IMR-90 (cell line): ENCODE data around the gene IRF4. TPM values are rescaled to one million over a fixed set of nuclear protein-coding genes. Genes with fewer than 3 reads are reported as not detected.
A peak's percentile ranks its signal among the peaks of the same experiment; 100 is the strongest.

Experiments used
- ATAC-seq: fragments of 200-7000 bp; cut with Tn5 transposase; 2 replicates; pipeline ENCODE4 v1.9.1; 2020; ENCODE audit warnings: low read depth, mild to moderate bottlenecking, moderate library complexity
- BruUV-seq: library from RNA; stranded (reverse); fragments of 400-500 nt; replicated peaks from 2 replicates; lab custom pipeline; 2021; lab: Mats Ljungman, UMichigan
- CTCF ChIA-PET: fragments of 300-600 bp; formaldehyde crosslinking; extraction: SDS; loops from one replicate; lab custom pipeline; 2021; ENCODE audit warnings: antibody characterized with exemption; lab: Yijun Ruan, JAX
- POLR2A ChIA-PET: fragments of 300-600 bp; sonication (Branson Sonifier 250); formaldehyde crosslinking; loops from one replicate; lab custom pipeline; 2022; ENCODE audit warnings: antibody characterized with exemption; ENCODE audit not compliant: unreplicated experiment; lab: Charles Lee
- DNase-seq: peaks from one replicate; pipeline ENCODE4 v3.0.0; 2013
- H2AFZ ChIP-seq: replicated peaks from 2 replicates; pipeline ENCODE3; 2013; ENCODE audit warnings: low read length, mild to moderate bottlenecking; ENCODE audit not compliant: poor library complexity
- H2AK5ac ChIP-seq: 2 replicates; pipeline ENCODE4 v1.6.1; 2013; ENCODE audit warnings: low read depth, low read length, inconsistent platforms
- H2AK9ac ChIP-seq: replicated peaks from 2 replicates; pipeline ENCODE3; 2013; ENCODE audit warnings: mild to moderate bottlenecking, low read depth, low read length, moderate library complexity; ENCODE audit not compliant: poor library complexity
- H2BK120ac ChIP-seq: 2 replicates; pipeline ENCODE4 v1.6.1; 2013; ENCODE audit warnings: low read depth, low read length, inconsistent platforms
- H2BK15ac ChIP-seq: 3 replicates; pipeline ENCODE4 v1.6.1; 2013; ENCODE audit warnings: low read depth, low read length, inconsistent platforms
- H2BK20ac ChIP-seq: 2 replicates; pipeline ENCODE4 v1.6.1; 2013; ENCODE audit warnings: low read depth, mild to moderate bottlenecking, inconsistent platforms, low read length, moderate library complexity
- H2BK5ac ChIP-seq: 2 replicates; pipeline ENCODE4 v1.6.1; 2013; ENCODE audit warnings: mild to moderate bottlenecking, low read depth, low read length, inconsistent platforms; ENCODE audit not compliant: poor library complexity, severe bottlenecking
- H3K14ac ChIP-seq: replicated peaks from 2 replicates; pipeline ENCODE4 v1.6.1; 2013; ENCODE audit warnings: low read depth, low read length, inconsistent platforms
- H3K18ac ChIP-seq: 2 replicates; pipeline ENCODE4 v1.6.1; 2013; ENCODE audit warnings: low read depth, low read length, control low read depth
- H3K23ac ChIP-seq: 2 replicates; pipeline ENCODE4 v1.6.1; 2013; ENCODE audit warnings: low read depth, low read length, inconsistent platforms
- H3K27ac ChIP-seq: 2 replicates; pipeline ENCODE4 v1.5.1; 2013; ENCODE audit warnings: mild to moderate bottlenecking, control low read depth, low read length; ENCODE audit not compliant: insufficient read depth
- H3K27me3 ChIP-seq: 2 replicates; pipeline ENCODE4 v1.6.1; 2013; ENCODE audit warnings: low read length; ENCODE audit not compliant: control insufficient read depth, insufficient read depth
- H3K36me3 ChIP-seq: 2 replicates; pipeline ENCODE4 v1.6.1; 2013; ENCODE audit warnings: low read length, mixed read lengths; ENCODE audit not compliant: control insufficient read depth, insufficient read depth
- H3K4ac ChIP-seq: 2 replicates; pipeline ENCODE4 v1.6.1; 2013; ENCODE audit warnings: low read depth, low read length, inconsistent platforms
- H3K4me1 ChIP-seq: 2 replicates; pipeline ENCODE4 v1.6.1; 2013; ENCODE audit warnings: low read length, mixed read lengths; ENCODE audit not compliant: control insufficient read depth, insufficient read depth
- H3K4me2 ChIP-seq: 2 replicates; pipeline ENCODE4 v1.6.1; 2013; ENCODE audit warnings: low read depth, mild to moderate bottlenecking, control low read depth, low read length, moderate library complexity
- H3K4me3 ChIP-seq: 2 replicates; pipeline ENCODE4 v1.5.1; 2013; ENCODE audit warnings: low read depth, mild to moderate bottlenecking, control low read depth, low read length, moderate library complexity; ENCODE audit not compliant: insufficient read depth
- H3K56ac ChIP-seq: 2 replicates; pipeline ENCODE4 v1.6.1; 2013; ENCODE audit warnings: low read length, inconsistent platforms; ENCODE audit not compliant: insufficient read depth; ENCODE audit errors: extremely low read depth
- H3K79me1 ChIP-seq, 2 experiments: 2 replicates each; pipeline ENCODE4 v1.6.1; 2013; ENCODE audit warnings: low read length in 2 of 2, inconsistent platforms in 1 of 2, low read depth in 1 of 2
- H3K9ac ChIP-seq: 2 replicates; pipeline ENCODE4 v1.6.1; 2013; ENCODE audit warnings: low read depth, low read length, control low read depth
- H3K9me1 ChIP-seq: 2 replicates; pipeline ENCODE4 v1.6.1; 2013; ENCODE audit warnings: low read length, inconsistent platforms; ENCODE audit not compliant: insufficient read depth
- H3K9me3 ChIP-seq: 2 replicates; pipeline ENCODE4 v1.6.1; 2013; ENCODE audit warnings: low read length; ENCODE audit not compliant: control insufficient read depth, insufficient read depth
- H4K20me1 ChIP-seq: 2 replicates; pipeline ENCODE4 v1.6.1; 2013; ENCODE audit warnings: low read length, inconsistent platforms; ENCODE audit not compliant: insufficient read depth
- H4K5ac ChIP-seq: 2 replicates; pipeline ENCODE4 v1.6.1; 2013; ENCODE audit warnings: mild to moderate bottlenecking, low read depth, low read length, control low read depth
- H4K8ac ChIP-seq, 2 experiments: 2 replicates each; pipeline ENCODE4 v1.6.1; 2013; ENCODE audit warnings: low read depth in 2 of 2, low read length in 2 of 2, control low read depth in 1 of 2, inconsistent platforms in 1 of 2
- H4K91ac ChIP-seq: 2 replicates; pipeline ENCODE4 v1.6.1; 2013; ENCODE audit warnings: low read depth, low read length, inconsistent platforms; ENCODE audit not compliant: insufficient read depth
- BHLHE40 ChIP-seq: fragments of 150-350 bp; IDR thresholded peaks from 2 replicates; pipeline ENCODE4 v1.6.1; 2016; ENCODE audit warnings: mild to moderate bottlenecking, low read depth, low read length
- CEBPB ChIP-seq: IDR thresholded peaks from 2 replicates; pipeline ENCODE4 v1.6.1; 2012; ENCODE audit warnings: low read depth, low read length, improper control_type of control experiment
- CHD1 ChIP-seq: IDR thresholded peaks from 2 replicates; pipeline ENCODE4 v1.6.1; 2012; ENCODE audit warnings: low read depth, low read length, improper control_type of control experiment
- FOS ChIP-seq: fragments of 150-350 bp; IDR thresholded peaks from 2 replicates; pipeline ENCODE4 v1.6.1; 2016; ENCODE audit warnings: low read depth, low read length
- MAZ ChIP-seq: IDR thresholded peaks from 2 replicates; pipeline ENCODE4 v1.6.1; 2012; ENCODE audit warnings: low read depth, mild to moderate bottlenecking, low read length, improper control_type of control experiment, moderate library complexity, borderline replicate concordance
- MXI1 ChIP-seq: IDR thresholded peaks from 2 replicates; pipeline ENCODE4 v1.6.1; 2012; ENCODE audit warnings: low read depth, mild to moderate bottlenecking, low read length, moderate library complexity, borderline replicate concordance
- RAD21 ChIP-seq: IDR thresholded peaks from 2 replicates; pipeline ENCODE4 v1.6.1; 2012; ENCODE audit warnings: low read length, improper control_type of control experiment
- RCOR1 ChIP-seq: IDR thresholded peaks from 2 replicates; pipeline ENCODE4 v1.6.1; 2012; ENCODE audit warnings: mild to moderate bottlenecking, low read length, improper control_type of control experiment; ENCODE audit not compliant: insufficient replicate concordance
- SMC3 ChIP-seq: fragments of 150-350 bp; IDR thresholded peaks from 2 replicates; pipeline ENCODE4 v1.6.1; 2016; ENCODE audit warnings: low read depth, mild to moderate bottlenecking, antibody characterized with exemption, low read length, moderate library complexity
- WGBS, 2 experiments: methylation state at CpG; one replicate each; pipeline versions ENCODE4 v1.1.5 to v1.1.7; 2013; ENCODE audit warnings: missing lambda C conversion rate in 2 of 2; ENCODE audit not compliant: insufficient read length in 1 of 2; ENCODE audit errors: extremely low coverage in 2 of 2; 5-methylcytosine and 5-hydroxymethylcytosine counted together
- dilution Hi-C: fragments of 300-500 bp; cut with HindIII; formaldehyde crosslinking; loops from one replicate; pipeline ENCODE4 v1.14.3; 2018; ENCODE audit warnings: low sequenced_read_pairs; ENCODE audit not compliant: unreplicated experiment
- in situ Hi-C: fragments of 300-500 bp; cut with MboI; formaldehyde crosslinking; loops from 3 replicates; pipeline ENCODE4 v1.14.3; 2019; ENCODE audit warnings: low sequenced_read_pairs, inconsistent platforms, mixed read lengths
- intact Hi-C: fragments of 100-400 bp; cut with micrococcal nuclease; formaldehyde crosslinking; loops from 2 replicates; pipeline ENCODE4 v1.10.0; 2022
- polyA plus RNA-seq, 3 experiments: library from polyadenylated mRNA; depleted of rRNA; stranded (reverse); fragments of >200 nt; gene quantifications; 2 replicates each; pipeline ENCODE4 v1.2.3, GENCODE V29; 2012; ENCODE audit warnings: low replicate concordance in 1 of 3
- total RNA-seq: library from RNA; depleted of rRNA; stranded (reverse); fragments of >200 nt; gene quantifications from 2 replicates; pipeline ENCODE4 v1.2.3, GENCODE V29; 2012
- TF ChIP-seq, protein P1 (sequence below): fragments of 150-350 bp; IDR thresholded peaks from 2 replicates; pipeline ENCODE4 v1.6.1; 2017; ENCODE audit warnings: mild to moderate bottlenecking, antibody characterized with exemption, low read length, low read depth
- TF ChIP-seq, protein P2 (sequence below): conservative IDR thresholded peaks from 2 replicates; pipeline ENCODE4 v1.5.1; 2012; ENCODE audit warnings: mild to moderate bottlenecking, low read depth, low read length, improper control_type of control experiment
- TF ChIP-seq, protein P3 (sequence below): fragments of 150-350 bp; IDR thresholded peaks from 2 replicates; pipeline ENCODE4 v1.6.1; 2016; ENCODE audit warnings: low read depth, mild to moderate bottlenecking, low read length, moderate library complexity, borderline replicate concordance

IRF4 gene
- total and polyA plus RNA-seq, 2 of the 4 experiments (the other 2 are of a cell fraction) = not detected

DNA sequence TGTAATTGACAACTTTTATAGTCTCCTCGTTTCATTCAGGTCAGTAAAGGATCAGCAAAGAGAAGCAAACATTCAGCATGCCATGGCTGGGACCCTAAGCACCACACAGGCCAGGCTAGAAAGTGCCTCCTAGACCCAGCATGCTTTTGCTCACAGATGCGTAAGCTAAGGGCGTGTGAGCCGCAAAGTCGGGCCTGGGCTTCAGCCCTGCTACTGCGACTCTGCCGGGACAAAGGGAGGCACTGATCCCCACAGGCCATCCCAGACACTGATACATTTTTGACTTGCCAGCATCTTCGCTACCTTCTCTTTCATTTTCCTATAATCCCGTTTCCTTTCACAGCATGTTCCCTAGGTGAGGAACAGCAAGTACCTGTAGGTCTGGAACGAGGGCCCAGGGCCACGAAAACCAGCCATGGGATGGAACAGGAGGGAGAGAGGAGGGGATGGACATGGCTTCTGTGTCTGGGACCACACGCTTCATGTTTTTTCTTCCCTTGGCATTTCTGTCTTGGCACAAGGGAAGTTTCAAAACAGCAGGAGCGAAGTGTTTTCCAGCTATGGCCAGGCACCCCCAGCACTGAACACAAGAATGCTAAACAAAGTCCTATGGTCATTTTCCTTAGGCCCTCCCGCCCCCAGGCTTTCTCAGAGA, 42.6 kb downstream of the IRF4 start:
- Histone ChIP-seq H4K5ac (no peak overlapping the region), H3K9me3 (no peaks in the 10 kb centered on the region), H4K91ac (no peak overlapping the region), H4K8ac (no peak overlapping the region), H2AK9ac (no peak overlapping the region), H3K4me1 (peaks cover 3% of the 10 kb centered on the region; the same call in 1 of the 2 replicates), H3K56ac (no peak overlapping the region), H2BK15ac (no peak overlapping the region), H4K20me1 (no peaks in the 10 kb centered on the region), H2BK20ac (no peak overlapping the region), H3K4me2 (no peak overlapping the region), H3K9ac (no peak overlapping the region), H2AK5ac (no peak overlapping the region), H2BK5ac (no peak overlapping the region), H2AFZ (peak overlapping the region; percentile 36), H2BK120ac (no peak overlapping the region), H3K27ac (no peak overlapping the region), H3K23ac (no peak overlapping the region), H3K4ac (no peak overlapping the region), H3K14ac (no peak overlapping the region), H3K79me1 (no peaks in the 10 kb centered on the region), H3K4me3 (no peak overlapping the region), H3K27me3 (peaks cover 29% of the 10 kb centered on the region), H3K36me3 (no peaks in the 10 kb centered on the region), H3K18ac (no peak overlapping the region), H3K9me1 (no peaks in the 10 kb centered on the region)
- in situ Hi-C loops (no loop called here), dilution Hi-C loops (no loop called here), intact Hi-C loops (no loop called here)
- ChIA-PET CTCF (no interaction called here), POLR2A (no interaction called here)
- TF ChIP-seq SMC3 (no peak), MXI1 (no peak), RAD21 (no peak), RCOR1 (no peak), MAZ (no peak), CEBPB (no peak), BHLHE40 (no peak), FOS (no peak), CHD1 (no peak)
- TF ChIP-seq, protein P1, sequence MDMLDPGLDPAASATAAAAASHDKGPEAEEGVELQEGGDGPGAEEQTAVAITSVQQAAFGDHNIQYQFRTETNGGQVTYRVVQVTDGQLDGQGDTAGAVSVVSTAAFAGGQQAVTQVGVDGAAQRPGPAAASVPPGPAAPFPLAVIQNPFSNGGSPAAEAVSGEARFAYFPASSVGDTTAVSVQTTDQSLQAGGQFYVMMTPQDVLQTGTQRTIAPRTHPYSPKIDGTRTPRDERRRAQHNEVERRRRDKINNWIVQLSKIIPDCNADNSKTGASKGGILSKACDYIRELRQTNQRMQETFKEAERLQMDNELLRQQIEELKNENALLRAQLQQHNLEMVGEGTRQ = no peak
- TF ChIP-seq, protein P2, sequence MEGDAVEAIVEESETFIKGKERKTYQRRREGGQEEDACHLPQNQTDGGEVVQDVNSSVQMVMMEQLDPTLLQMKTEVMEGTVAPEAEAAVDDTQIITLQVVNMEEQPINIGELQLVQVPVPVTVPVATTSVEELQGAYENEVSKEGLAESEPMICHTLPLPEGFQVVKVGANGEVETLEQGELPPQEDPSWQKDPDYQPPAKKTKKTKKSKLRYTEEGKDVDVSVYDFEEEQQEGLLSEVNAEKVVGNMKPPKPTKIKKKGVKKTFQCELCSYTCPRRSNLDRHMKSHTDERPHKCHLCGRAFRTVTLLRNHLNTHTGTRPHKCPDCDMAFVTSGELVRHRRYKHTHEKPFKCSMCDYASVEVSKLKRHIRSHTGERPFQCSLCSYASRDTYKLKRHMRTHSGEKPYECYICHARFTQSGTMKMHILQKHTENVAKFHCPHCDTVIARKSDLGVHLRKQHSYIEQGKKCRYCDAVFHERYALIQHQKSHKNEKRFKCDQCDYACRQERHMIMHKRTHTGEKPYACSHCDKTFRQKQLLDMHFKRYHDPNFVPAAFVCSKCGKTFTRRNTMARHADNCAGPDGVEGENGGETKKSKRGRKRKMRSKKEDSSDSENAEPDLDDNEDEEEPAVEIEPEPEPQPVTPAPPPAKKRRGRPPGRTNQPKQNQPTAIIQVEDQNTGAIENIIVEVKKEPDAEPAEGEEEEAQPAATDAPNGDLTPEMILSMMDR = no peak
- TF ChIP-seq, protein P3, sequence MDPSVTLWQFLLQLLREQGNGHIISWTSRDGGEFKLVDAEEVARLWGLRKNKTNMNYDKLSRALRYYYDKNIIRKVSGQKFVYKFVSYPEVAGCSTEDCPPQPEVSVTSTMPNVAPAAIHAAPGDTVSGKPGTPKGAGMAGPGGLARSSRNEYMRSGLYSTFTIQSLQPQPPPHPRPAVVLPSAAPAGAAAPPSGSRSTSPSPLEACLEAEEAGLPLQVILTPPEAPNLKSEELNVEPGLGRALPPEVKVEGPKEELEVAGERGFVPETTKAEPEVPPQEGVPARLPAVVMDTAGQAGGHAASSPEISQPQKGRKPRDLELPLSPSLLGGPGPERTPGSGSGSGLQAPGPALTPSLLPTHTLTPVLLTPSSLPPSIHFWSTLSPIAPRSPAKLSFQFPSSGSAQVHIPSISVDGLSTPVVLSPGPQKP = no peak
- WGBS, 2 experiments = 81% methylated on average over 8 of the region's 14 CpGs; no CpG with 5 or more reads in 1 of the 2 experiments
- BruUV-seq = no TSS peak
- DNase-seq (no peak), ATAC-seq (no peak)
